HUES64 (cell line): ENCODE measurements around the gene CD207.
"Not testable (repeated sequence)": the region's sequence is repeated elsewhere in the genome, so short reads cannot be mapped to it uniquely, and the experiment has no call there.

Experiments used
- H3K27ac ChIP-seq: 2 replicates; pipeline ENCODE4 v1.7.0; 2013; ENCODE audit warnings: low read depth, low read length, inconsistent platforms
- H3K27me3 ChIP-seq: 2 replicates; pipeline ENCODE4 v1.6.1; 2013; ENCODE audit warnings: mild to moderate bottlenecking, low read length; ENCODE audit not compliant: insufficient read depth
- H3K36me3 ChIP-seq: 2 replicates; pipeline ENCODE4 v1.6.1; 2013; ENCODE audit warnings: mild to moderate bottlenecking, low read length; ENCODE audit not compliant: insufficient read depth
- H3K4me1 ChIP-seq: 2 replicates; pipeline ENCODE4 v1.6.1; 2013; ENCODE audit warnings: mild to moderate bottlenecking, low read length, moderate library complexity; ENCODE audit not compliant: insufficient read depth
- H3K4me3 ChIP-seq: 2 replicates; pipeline ENCODE4 v1.5.1; 2013; ENCODE audit warnings: mild to moderate bottlenecking, low read length, moderate library complexity
- H3K9ac ChIP-seq: 2 replicates; pipeline ENCODE4 v1.6.1; 2013; ENCODE audit warnings: mild to moderate bottlenecking, low read depth, low read length
- H3K9me3 ChIP-seq: 2 replicates; pipeline ENCODE4 v1.6.1; 2013; ENCODE audit warnings: low read depth, low read length; ENCODE audit not compliant: insufficient read depth
- WGBS: fragments of 150-250, 120-280 bp; methylation state at CpG from one replicate; pipeline ENCODE4 v1.1.7; 2013; ENCODE audit warnings: missing lambda C conversion rate; 5-methylcytosine and 5-hydroxymethylcytosine counted together

Gene CD207

DNA sequence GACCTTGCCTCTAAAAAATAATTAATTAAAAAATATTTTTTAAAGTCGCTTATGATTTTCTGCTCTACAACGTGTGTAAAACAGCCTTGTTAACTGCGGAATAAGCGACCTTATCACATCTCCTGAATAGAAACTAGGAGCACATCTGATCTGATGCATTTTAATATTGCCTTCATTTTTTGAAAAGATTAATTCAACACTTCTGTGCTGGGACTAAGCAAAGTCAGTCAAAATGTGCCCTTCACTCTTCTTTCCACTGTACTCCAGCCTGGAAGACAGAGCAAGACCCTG lies 27.8 kb downstream of the CD207 start:
- Histone ChIP-seq H3K9ac (no peak overlapping the region), H3K27me3 (peaks cover 7% of the 10 kb centered on the region; the same call in 1 of the 2 replicates), H3K9me3 (no peaks in the 10 kb centered on the region), H3K27ac (no peak overlapping the region), H3K4me3 (no peak overlapping the region), H3K36me3 (no peaks in the 10 kb centered on the region), H3K4me1 (no peaks in the 10 kb centered on the region)
- 89% methylated on average over 4 of the region's 4 CpGs for WGBS

- WGBS = 93% methylated on average over 6 of the region's 6 CpGs
- Histone ChIP-seq H3K9ac (no peak overlapping the region), H3K27me3 (0 out of 2 replicates have a peak, but pooled peaks cover 4% of the 10 kb centered on the region), H3K4me1 (no peaks in the 10 kb centered on the region), H3K4me3 (no peak overlapping the region), H3K27ac (no peak overlapping the region), H3K36me3 (no peaks in the 10 kb centered on the region), H3K9me3 (no peaks in the 10 kb centered on the region)
These were observed 28.4 kb downstream of the CD207 start for GRCh38 chr2:70807102-70807827.

- Histone ChIP-seq H3K4me3 (no peak overlapping the region), H3K27ac (no peak overlapping the region), H3K4me1 (no peaks in the 10 kb centered on the region), H3K9me3 (no peaks in the 10 kb centered on the region), H3K9ac (no peak overlapping the region), H3K36me3 (no peaks in the 10 kb centered on the region), H3K27me3 (peaks cover 4% of the 10 kb centered on the region; the same call in 1 of the 2 replicates)
- 89% methylated on average over 6 of the region's 6 CpGs for WGBS
These were observed 29.0 kb downstream of the CD207 start for GRCh38 chr2:70806620-70807019.

DNA sequence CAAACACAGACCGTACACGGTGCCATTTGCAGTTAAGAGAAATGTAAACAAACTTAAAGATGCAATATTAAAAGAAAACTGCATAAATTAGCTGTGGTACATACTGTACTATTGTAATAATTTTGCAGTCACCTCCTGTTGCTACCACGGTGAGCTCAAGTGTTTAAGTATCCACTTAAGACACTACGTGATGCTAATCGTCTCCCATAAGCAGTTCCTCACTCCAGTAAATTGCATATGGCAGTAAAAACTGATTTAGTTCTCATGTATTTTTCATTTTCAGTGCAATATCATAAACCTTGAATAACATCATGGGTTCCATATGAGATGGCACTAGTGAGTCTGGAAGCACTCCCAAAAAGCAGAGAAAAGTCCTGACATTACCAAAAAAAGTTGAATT lies 29.6 kb downstream of the CD207 start:
- H3K4me3 ChIP-seq = no peak overlapping the region
- 93% methylated on average over 3 of the region's 5 CpGs for WGBS
- no peaks in the 10 kb centered on the region for H3K4me1 ChIP-seq
- no peak overlapping the region for H3K27ac ChIP-seq
- no peaks in the 10 kb centered on the region for H3K9me3 ChIP-seq
- H3K36me3 ChIP-seq = no peaks in the 10 kb centered on the region
- peaks cover 10% of the 10 kb centered on the region; the same call in 1 of the 2 replicates for H3K27me3 ChIP-seq
- no peak overlapping the region for H3K9ac ChIP-seq

DNA sequence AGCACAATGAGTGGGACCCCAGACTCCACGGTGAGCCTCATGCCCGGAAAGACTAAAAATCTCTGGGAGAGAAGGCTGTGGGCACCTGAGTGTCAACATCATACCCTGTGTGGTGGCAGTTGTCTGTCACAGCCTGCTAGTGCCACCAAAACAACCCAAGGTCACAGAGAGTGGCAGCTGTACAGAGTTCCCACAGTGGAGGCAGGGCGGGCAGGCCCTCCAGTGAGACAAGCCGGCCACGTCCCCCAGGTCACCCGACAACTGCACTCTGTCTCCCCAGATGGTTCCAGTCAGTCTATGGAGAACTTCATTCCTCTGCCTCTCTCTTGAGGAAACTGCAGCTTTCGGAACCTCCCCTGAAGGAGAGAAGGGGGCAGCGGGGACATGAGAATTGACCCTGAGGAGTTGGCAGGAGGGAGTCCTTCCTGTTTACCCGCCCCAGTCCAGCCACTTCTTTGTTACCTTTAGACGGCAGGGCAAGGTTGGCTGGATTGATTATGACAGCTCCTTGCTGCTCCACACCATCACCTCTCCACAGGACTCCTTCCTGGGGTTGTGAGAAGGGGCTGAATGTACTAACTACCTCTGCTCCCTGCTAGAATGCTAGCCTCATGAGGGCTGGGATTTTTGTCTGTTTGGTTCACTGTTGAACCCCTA lies 33.9 kb downstream of the CD207 start:
- no peaks in the 10 kb centered on the region for H3K4me1 ChIP-seq

GRCh38 chr2:70799706-70800105 lies 35.9 kb downstream of the CD207 start:
- peaks cover 8% of the 10 kb centered on the region; the same call in 1 of the 2 replicates for H3K9me3 ChIP-seq
- H3K36me3 ChIP-seq = no peaks in the 10 kb centered on the region
- H3K9ac ChIP-seq = no peak overlapping the region
- peaks cover 26% of the 10 kb centered on the region for H3K27me3 ChIP-seq
- 92% methylated on average over 2 of the region's 2 CpGs for WGBS
- H3K27ac ChIP-seq = no peak overlapping the region
- peaks cover 4% of the 10 kb centered on the region; the same call in 1 of the 2 replicates for H3K4me1 ChIP-seq
- H3K4me3 ChIP-seq = no peak overlapping the region

More for the DNA sequence above, 33.9 kb downstream of the CD207 start:
- no peak overlapping the region for H3K27ac ChIP-seq
- peaks cover 13% of the 10 kb centered on the region; the same call in 1 of the 2 replicates for H3K27me3 ChIP-seq
- peaks cover 8% of the 10 kb centered on the region; the same call in 1 of the 2 replicates for H3K9me3 ChIP-seq
- WGBS = 79% methylated on average over 10 of the region's 10 CpGs
- no peak overlapping the region for H3K4me3 ChIP-seq
- no peak overlapping the region for H3K9ac ChIP-seq
- H3K36me3 ChIP-seq = no peaks in the 10 kb centered on the region

- H3K9ac ChIP-seq, H3K9me3 ChIP-seq, H3K36me3 ChIP-seq, H3K27ac ChIP-seq, H3K4me1 ChIP-seq, H3K4me3 ChIP-seq: not testable (repeated sequence)
- 88% methylated on average over 2 of the region's 3 CpGs for WGBS
- peaks cover 42% of the 10 kb centered on the region for H3K27me3 ChIP-seq
These were observed 37.6 kb downstream of the CD207 start for GRCh38 chr2:70797996-70798395.

DNA sequence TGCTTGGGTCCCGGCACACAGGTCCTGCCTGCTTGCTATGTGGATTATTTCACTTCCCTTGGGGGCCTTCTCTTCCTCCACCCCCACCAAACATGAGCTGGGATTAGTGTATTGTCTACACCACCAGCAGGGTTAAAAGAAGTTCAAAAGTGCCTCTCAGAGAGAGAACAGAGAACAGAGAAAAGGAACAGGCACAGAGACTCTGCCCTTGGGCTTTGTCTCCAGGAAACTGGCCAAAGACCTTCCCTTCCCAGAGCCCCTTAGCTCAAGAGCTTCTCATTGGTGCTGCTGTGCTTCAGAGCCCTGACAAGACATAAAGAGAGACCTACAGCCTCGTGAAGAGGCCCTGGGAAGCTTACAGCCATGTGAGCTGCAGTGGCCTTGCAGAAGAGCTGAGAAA lies 38.1 kb downstream of the CD207 start:
- no peak overlapping the region for H3K4me3 ChIP-seq
- peaks cover 47% of the 10 kb centered on the region for H3K27me3 ChIP-seq
- 73% methylated on average over 2 of the region's 2 CpGs for WGBS
- peaks cover 4% of the 10 kb centered on the region; the same call in 1 of the 2 replicates for H3K4me1 ChIP-seq
- H3K36me3 ChIP-seq = no peaks in the 10 kb centered on the region
- no peak overlapping the region for H3K9ac ChIP-seq
- peaks cover 8% of the 10 kb centered on the region; the same call in 1 of the 2 replicates for H3K9me3 ChIP-seq
- no peak overlapping the region for H3K27ac ChIP-seq

DNA sequence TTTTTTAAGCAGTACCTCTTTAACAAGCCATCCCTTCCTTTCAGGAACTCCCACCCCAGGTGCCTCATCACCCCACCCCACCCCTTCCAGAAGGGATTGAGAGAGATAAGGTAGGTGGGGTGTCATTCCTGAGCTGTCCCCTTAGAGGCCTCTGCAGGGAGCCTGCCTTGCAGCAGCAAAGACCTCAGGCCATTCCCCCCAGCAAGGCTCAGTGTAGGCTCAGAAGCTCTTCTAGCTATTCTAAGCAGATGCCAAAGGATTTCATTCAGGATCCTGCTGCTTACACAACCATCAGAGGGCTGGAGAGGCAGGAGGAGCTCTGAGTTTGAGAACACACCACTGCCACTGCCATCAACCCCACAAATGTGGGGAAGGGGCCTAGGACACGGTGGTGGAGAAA lies 39.4 kb downstream of the CD207 start:
- WGBS = 67% methylated on average over 1 of the region's 1 CpG
- peaks cover 8% of the 10 kb centered on the region; the same call in 1 of the 2 replicates for H3K9me3 ChIP-seq
- no peaks in the 10 kb centered on the region for H3K36me3 ChIP-seq
- no peak overlapping the region for H3K4me3 ChIP-seq
- H3K4me1 ChIP-seq = peaks cover 4% of the 10 kb centered on the region; the same call in 1 of the 2 replicates
- no peak overlapping the region for H3K9ac ChIP-seq
- no peak overlapping the region for H3K27ac ChIP-seq
- peaks cover 52% of the 10 kb centered on the region for H3K27me3 ChIP-seq

GRCh38 chr2:70795164-70795995 lies 40.2 kb downstream of the CD207 start:
- no peak overlapping the region for H3K4me3 ChIP-seq
- no peak overlapping the region for H3K27ac ChIP-seq
- H3K27me3 ChIP-seq = peaks cover 55% of the 10 kb centered on the region
- 68% methylated on average over 4 of the region's 4 CpGs for WGBS
- no peak overlapping the region for H3K9ac ChIP-seq
- H3K36me3 ChIP-seq = no peaks in the 10 kb centered on the region
- H3K4me1 ChIP-seq = peaks cover 4% of the 10 kb centered on the region; the same call in 1 of the 2 replicates
- H3K9me3 ChIP-seq = peaks cover 8% of the 10 kb centered on the region; the same call in 1 of the 2 replicates

GRCh38 chr2:70793450-70793849 lies 42.2 kb downstream of the CD207 start:
- Histone ChIP-seq H3K27ac (no peak overlapping the region), H3K27me3 (peaks cover 75% of the 10 kb centered on the region), H3K4me3 (no peak overlapping the region), H3K4me1 (peaks cover 7% of the 10 kb centered on the region; the same call in 1 of the 2 replicates), H3K9ac (no peak overlapping the region), H3K36me3 (no peaks in the 10 kb centered on the region), H3K9me3 (no peaks in the 10 kb centered on the region)
- WGBS = no CpG with 5 or more reads among the region's 2 CpGs
